Fibroblast of skin of left biceps (primary cell): ENCODE data around the gene ABHD12.
A peak's percentile ranks its signal among the peaks of the same experiment; 100 is the strongest.
"Not testable (repeated sequence)": the region's sequence is repeated elsewhere in the genome, so short reads cannot be mapped to it uniquely, and the experiment has no call there.

Experiments
- DNase-seq, 2 experiments: peaks; one replicate each; pipeline ENCODE4 v3.0.0-alpha.2; 2013; ENCODE audit warnings: low read depth in 2 of 2

ABHD12 gene

DNA sequence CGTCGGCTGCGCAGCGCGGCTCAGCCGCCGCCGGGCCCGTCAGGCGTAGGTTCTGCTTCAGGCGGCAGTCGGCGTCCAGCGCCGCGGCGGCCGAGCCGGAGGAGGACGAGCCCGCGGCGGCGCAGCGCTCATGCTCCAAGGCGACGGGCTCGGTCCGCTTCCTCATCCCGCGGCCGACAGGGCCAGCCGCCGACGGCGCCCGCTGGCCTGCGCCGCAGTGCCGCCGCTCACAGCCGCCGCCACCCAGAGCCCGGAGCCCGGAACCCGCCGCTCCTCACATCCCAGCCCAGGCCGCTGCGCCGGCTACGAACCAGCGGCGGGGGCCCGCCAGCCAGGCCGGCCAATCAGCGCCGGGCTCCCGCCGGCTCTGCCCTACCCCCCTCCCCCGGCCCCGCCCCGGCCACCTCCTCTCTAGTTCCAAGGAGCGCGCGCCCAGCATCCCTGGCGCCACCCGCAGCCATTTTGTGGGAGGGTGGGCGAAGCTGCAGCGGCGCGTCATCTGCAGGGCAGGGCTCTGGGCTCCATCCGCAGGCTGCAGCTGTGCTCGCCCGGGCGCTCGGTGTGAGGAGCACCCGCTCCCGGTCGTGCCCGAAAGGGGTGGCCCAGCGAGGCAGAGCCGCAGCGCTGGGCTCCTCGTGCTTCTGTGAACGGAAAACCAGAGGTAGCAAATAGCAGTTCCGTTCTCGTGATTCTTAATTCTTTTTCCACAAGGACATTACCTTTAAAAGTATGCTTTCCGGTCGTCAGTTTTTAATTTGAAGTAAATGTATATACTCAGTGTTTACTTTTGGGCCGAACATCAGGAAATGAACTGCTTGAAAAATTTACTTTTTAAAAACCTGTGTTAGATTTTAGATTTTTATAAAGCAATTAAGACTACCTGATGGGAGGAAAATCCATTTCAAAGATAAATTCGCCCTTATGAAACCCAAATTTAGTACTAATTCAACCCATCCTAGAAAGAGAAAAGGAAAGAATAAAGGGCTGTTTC lies at the start of gene ABHD12:
Gene ABHD12 (minus strand): TSS at position 298 of the 991 bp plus-strand sequence. CDS start 132 bp downstream, at position 166.
- peak; percentile 88 to 92 for DNase-seq

DNA sequence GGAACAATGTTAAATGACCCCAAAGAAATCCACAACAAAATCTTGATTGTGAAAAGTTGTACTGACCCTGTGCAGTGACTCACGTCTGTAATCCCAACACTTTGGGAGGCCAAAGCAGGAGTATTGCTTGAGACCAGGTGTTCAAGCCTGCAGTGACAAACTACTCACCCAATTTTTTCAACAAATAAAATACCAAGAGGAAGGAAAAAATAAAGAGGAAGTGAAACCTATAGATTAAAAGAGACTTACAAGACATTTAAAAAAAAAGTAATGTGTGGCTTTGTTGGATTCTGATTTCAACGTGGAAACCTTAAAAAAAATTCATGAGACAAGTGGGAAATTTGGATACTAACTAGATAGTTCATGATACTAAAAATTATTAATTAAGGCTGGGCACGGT lies 48.7 kb upstream of the ABHD12 start:
- DNase-seq = no peak

DNA sequence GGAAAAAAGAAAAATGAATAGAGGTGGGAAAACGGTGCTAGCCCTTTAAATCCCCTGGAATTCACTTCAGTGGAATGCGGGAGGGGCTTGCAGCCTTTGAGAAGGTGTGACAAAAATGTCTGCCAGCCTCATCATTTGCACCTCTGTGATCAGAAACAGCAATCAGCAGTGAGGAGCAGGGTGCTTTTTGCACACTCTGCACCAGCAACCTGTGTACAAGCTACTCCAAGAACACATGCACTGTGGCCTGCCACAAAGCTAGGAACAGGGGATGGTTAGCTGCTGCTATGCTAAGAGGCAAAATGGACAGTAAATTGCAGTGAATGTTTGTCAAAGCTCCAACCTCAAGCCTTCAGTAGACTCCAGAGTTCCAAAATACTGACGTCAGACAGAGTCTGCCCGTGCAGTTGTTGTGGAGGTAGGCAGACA lies 46.5 kb upstream of the ABHD12 start:
- DNase-seq = no peak

DNA sequence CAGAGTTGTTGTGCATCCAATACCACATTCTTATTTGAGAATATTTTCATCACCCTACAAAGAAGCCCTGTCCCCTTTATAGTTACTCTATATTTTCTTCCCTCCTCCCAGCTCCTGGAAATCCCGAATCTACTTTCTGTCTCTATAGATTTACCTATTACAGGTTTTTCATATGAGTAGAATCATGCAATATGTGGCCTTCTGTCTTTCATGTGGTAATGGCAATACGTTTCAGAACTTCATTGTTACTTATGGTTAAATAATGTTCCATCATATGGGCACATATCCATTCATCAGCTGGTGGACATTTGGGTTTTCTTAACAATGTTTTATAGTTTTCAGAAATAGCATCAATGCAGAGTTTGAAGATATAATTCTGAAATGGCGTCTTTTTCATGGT lies 33.9 kb upstream of the ABHD12 start:
- DNase-seq = no peak

DNA sequence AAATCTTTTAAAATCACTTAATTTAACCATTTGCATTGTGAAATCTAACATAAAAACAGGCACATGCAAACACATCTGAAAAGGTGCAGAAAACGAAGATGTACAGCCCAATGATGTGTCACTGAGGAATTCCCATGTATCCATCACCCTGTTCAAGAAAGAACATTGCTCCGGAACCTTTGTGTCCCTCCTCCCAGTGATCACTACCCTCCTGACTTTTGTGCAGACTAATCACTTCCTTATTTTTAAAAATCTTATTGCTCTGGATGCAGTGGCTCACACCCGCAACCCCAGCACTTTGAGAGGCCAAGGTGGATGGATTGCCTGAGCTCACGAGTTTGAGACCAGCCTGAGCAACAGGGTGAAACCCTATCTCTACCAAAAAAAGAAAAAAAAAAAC lies 31.4 kb upstream of the ABHD12 start:
- no peak for DNase-seq

DNA sequence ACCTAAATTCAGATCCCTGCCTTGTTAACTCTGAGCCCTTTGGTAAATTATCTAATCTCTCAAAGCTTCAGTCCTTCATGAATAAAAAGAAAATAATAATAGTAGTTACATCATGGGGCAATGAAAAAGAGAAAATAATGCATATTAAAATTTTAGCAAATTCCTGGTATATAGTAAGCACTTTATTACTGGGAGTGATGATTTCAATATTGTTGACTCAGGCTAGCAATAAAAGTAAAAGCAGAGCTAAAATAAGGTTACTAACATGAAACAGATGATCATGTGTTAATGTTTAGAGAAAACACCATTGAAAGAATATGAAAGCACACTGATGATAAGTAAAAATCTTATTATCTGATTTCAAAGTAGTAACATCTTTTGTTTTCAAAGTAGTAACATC lies 30.5 kb upstream of the ABHD12 start:
- no peak for DNase-seq

DNA sequence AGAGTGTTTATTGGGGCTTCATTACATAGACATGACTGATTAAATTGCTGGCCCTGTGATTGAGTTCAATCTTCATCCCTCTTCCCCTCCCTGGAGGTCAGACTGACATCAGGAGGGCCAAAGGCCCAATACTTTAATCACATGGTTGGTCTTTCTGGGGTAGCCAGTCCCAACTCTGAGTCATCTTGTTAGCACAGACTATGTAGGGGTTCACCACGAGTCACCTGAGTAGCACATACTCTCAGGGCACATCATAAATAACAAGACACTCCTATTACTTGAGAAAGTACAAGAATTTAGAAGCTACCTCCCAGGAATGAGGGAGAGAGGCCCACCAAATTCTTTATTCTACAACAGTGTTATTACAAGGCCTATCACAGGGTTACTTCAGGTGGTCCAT lies 28.1 kb upstream of the ABHD12 start:
- no peak for DNase-seq

DNA sequence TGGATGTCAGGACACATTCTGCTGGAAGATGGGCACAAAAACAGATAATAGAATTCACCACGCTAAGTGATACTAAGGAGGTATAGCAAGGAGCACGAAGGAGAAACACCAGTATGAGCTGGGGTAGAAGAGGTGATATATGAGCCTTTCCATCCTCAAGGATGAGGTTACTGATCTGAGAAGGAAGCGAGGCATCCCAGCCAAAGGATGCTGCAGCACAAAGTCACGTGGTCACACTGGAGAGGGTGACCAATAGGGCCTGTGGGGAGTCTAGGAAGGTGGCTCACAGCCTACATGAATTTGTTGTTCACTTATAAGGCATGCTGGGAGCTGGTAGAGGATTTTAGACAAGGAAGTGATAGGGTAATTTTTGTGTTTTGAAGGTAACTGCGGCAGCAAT lies 18.3 kb upstream of the ABHD12 start:
- DNase-seq = no peak

DNA sequence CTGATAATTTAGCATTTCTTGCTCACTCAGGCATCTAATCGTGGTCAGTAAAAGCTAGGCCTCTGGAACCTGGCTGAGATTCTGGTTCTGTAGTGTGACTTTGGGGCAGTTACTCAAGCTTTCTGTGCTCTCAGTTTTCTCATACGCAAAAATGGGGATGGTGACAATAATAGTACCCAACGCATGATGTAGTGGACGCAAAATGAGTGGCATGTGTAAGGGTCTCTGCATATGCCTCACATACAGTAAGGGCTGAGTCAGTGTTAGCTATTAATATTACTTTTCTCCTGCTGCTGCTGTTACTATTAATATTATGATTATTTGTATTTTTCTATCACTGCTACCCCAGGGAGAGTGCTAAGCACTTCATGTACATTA lies 17.5 kb upstream of the ABHD12 start:
- DNase-seq = no peak

DNA sequence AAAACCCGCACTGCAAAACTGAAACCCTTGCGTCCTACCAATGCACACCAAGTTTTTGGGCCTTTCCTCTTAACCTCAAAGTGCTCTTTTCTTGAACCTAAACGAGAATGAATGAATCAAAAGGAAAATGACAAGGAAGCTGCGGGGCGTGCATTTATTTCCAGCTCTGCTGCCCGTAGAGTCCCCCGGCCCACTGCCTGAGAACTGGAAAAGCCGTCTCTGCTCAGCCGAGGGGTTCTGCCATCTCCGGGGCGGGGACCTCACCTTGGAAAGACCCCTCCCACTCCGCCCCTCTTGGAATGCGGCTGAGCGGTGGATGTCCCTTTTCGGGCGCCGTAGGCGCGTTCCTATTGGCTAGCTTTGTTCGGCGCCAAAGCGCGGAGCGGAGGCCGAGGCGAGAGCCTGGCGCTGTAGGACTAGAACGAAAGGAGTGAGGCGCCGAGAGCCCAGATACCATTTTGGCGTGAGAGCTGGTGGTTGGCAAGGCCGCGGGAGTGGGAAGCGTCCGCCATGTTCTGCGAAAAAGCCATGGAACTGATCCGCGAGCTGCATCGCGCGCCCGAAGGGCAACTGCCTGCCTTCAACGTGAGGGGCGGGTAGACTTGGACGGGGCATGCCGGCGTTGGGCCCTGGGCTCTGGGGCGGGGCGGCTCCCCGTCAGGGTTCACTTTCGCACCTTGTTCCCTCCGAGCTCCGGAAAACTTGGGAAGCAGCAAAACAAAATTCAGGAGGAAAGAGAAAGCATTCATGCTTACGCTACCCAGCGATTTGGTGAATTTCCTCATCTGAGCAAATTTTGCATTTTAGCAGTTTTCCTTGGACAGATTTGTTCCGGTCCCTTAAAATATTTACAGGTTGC lies 16.9 kb upstream of the ABHD12 start, which contains the start of gene GINS1:
Gene GINS1 (plus strand): TSS at position 363 of the 859 bp plus-strand sequence. CDS start 148 bp downstream, at position 511.
- DNase-seq = peak; percentile 74 to 75

DNA sequence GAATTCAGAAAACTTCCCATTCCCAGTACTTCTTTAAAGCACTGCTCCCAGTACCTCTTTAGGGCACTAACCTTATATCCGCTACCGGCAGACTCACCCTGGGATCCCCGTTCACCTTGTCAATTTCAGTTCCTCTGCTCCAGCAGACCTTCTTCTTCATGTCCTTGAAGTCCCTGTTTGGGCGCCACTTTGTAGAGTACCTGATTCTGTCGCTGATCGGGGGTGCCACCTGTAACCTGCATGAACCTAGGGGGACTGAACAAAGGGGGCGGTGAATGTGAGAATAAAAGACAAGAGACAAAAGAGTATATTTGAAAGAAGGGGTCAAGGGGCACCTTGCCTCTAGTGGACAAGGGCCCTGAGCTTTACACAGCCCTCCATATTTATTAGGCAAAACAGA lies 11.9 kb upstream of the ABHD12 start:
- DNase-seq = no peak

DNA sequence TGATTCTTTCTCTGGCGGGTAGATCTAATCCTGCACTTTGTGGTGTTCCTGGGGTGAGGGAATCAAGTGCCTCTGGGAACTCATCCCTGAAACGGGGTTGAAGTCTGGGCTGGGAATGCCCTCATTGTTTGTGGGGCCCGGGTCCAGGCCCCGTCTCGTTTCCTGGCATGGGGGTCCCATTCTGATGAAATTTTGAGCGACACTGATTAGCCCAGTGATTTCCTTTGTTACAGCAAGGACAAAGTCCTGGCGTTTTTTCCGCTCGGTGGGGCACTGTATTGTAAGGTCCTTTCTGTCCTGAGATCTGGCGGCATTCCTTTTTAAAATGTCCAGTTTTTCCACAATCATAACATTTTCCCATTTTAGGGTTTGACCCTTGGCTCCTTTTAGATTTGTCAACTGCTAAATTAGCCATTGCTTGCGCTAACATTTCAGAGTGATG lies 9.7 kb upstream of the ABHD12 start:
- not testable (repeated sequence) for DNase-seq

DNA sequence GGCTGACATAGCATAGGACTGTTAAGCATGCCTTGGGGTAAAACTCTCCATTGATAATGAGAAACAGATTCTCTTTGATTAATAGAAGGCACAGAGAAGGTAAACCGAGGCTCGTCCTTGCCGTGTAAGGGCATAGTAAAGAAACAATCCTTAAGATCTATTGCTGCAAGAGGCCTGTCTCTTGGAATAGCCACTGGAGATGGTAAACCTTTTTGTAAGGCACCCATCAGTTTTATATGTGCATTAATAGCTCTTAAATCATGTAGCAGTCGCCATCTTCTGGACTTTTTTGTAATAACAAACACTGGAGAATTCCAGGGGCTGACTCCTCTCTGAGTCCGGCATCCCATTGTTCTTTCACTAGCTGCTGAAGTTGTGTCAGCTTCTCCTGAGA lies 8.4 kb upstream of the ABHD12 start:
- DNase-seq = peak; percentile 36 to 50

DNA sequence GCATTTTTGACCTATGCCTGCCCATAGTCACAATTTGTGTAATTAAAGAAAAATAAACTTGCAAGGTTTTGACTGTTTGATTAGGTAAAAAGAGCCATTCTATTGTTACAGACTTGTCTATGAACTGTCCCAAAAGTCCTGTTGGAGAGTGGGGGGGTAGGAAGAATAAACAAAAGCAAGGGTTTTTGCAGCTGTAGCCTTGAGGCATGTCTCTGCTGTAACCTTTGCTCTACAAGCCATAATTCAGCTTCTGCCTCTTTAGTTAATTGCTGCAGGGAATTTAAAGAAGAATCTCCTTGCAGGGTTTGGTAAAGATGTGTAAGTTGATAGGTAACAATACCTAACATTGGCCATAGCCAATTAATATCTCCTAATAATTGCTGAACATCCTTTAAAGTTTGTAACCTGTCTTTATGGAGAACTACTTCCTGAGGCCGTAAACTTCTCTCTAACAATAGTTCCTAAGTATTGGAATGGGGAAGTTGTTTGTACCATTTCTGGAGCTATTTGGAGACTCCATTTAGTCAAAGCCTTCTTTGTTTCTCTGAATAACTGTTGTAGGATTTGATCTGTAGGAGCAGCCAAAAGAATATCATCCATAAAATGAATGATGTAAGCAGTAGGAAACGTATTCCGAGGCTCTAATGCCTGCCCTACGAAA lies 7.9 kb upstream of the ABHD12 start:
- DNase-seq = no peak

DNA sequence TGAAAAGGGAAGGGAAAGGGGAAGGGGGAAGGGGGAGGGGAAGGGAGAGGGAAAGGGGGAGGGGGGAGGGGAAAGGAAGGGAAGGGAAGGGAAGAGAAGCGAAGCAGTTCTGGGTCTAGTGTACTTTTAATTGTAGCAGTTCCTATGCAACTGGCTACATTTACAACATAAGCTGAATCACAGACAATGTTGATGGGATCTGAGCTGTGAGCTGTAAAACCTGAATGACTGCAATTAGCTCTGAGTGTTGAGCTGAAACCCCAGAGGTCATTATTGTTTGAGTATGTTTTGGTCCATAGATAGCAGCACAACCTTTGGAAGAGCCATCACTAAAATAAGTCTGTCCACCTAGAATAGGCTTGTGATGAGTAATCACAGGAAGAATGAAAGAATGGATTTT lies 7.2 kb upstream of the ABHD12 start:
- no peak for DNase-seq

DNA sequence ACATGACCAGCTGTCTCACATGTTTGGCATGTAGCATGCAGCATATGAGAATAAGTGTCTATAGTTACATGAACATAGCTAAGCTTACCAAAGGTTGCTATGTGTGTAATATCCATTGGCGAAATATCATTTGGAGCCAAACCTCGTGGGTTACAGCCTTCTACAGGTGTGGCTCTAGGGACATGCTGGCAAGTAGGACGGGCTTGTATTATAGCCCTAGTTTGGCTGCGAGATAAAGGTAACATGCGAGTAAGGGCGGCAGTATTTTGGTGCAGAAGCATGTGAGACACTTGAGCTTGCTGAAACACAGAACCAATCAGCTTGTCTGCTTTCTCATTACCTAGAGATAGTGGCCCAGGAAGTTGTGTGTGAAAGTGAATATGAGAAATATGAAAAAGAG lies 6.5 kb upstream of the ABHD12 start:
- DNase-seq = no peak

DNA sequence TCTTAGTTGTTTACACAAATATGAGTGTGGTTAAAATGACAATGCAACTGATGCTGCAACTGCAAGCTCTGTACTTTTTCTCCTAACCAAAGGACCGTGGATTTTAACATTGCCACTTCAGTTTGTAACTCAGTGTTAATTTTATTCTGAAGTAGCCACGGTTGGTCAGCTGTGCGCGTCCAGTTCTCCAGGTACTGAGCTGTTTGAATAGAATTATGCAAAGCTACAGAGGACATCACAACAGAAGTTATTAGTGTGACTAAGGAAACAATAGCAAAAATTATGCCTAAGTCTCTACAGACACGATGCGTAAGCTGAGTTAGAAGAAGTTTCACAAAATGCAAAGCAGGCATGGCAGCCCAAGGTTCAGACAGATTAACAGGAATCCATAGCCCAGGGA lies 4.4 kb upstream of the ABHD12 start:
- DNase-seq = no peak

DNA sequence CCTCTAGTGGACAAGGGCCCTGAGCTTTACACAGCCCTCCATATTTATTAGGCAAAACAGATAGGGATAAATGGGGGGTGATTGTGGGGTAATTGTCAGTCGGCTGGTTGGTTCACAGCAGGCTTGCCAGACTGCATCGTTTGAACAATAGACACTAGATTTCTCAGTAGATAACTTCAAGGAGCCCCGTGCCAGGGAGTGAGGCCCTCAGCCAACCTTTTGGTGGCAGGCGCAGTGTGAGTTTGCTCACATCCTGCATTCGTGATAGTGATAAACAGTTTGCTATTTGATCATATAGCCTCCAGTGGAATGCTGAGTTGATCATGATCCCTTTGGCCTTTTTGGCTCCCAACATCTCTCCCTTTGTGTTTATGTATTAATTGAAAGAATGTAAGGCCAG lies 3.6 kb upstream of the ABHD12 start:
- no peak for DNase-seq

DNA sequence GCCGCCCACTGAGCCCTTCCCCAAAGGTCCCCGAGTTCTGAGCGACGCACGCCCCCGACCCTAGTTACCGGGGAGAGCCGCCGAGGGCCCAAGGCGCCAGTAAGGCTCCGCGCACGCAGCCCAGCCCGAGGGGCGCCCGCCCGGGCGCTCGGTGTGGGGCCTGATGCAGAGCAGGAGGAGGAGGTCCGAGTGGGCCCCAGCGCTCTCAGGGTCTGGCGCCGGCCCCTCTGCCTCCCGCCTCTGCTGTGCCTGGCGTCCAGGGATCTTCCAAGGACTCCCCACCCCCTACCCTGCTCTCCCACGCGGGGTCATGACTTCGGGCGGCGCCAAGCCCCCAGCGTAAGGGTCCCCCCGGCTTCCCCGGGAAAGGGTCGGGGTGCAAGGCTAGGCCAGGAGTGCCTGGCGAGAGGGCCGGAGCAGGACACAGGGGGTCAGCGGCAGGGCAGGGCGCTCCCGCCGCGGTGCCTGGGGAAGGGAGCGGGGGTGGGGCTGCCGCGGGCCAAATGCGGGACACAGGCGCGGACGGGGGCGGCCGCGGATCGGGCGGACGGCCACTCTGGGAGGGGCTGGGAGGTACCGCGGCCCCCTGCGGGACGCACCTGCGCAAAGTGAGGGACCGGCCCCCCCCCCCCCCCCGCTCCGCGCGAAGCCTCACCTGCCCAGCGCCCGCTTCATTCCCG lies 637 bp downstream of the ABHD12 start:
- no peak for DNase-seq

DNA sequence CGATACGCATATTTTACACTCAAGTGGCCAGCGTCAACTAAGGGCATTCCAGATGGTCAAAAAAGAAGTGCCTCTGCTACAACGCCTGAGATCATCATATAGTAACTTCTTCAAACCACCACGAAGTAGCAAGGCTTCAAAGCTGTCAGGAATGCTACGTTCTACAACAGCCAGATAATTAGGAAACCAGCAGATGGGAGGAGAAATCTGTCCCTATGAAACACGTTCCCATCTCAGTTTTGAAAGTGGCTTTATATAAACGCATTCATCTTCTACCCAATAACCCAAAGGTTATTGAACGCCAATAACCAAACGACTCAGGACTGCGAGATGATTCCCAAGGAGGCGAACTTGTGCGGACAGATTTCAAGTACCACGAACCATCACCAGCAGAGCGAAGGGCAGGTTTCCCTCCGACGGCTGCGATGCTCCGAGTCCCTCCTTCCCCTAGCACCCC lies 1.2 kb downstream of the ABHD12 start:
- no peak for DNase-seq

DNA sequence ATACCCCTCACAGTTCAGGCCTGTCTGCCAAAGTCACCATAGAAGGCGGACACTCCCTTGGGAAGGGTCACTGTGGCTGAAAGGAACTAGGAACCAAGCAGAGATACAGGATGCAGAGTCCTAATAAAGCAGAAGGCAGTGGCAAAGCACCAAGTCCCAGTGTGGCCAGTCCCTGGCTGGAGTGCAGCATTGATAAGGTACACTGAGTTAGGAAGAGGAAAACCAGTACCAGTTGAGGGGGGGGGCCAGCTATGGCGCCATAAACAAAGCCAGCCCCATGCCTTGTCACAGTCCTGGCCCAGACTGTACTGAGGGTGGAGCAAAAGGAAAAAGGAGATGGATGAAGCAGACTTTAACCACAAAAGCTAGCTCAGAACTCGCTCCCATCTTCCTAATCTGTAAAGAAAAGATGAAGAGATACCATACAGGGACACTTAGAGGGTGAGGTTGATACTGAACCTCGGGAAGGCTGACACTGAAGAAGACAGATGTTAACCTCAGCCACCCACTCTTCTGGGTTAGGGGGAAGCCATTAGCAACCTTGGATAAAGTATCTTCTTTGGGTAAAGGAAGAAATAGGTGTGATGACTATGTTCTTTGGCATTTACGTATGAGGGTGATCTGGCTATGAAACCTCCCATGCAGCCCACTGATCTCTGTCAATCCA lies 7.8 kb downstream of the ABHD12 start:
- no peak for DNase-seq
